GM20000 (cell line): ENCODE results near the gene GSG1L2.

Experiments
- DNase-seq: peaks from one replicate; pipeline ENCODE4 v3.0.0; 2012; ENCODE audit warnings: low spot score
- TF ChIP-seq, protein P1 (sequence below): IDR thresholded peaks from 2 replicates; pipeline ENCODE4 v1.5.1; 2012; ENCODE audit warnings: mild to moderate bottlenecking, control low read depth; ENCODE audit errors: extremely low read depth, missing control alignments

GSG1L2 gene

GRCh38 chr17:9855036-9855435 lies 33.2 kb upstream of the GSG1L2 start:
- TF ChIP-seq, protein P1, sequence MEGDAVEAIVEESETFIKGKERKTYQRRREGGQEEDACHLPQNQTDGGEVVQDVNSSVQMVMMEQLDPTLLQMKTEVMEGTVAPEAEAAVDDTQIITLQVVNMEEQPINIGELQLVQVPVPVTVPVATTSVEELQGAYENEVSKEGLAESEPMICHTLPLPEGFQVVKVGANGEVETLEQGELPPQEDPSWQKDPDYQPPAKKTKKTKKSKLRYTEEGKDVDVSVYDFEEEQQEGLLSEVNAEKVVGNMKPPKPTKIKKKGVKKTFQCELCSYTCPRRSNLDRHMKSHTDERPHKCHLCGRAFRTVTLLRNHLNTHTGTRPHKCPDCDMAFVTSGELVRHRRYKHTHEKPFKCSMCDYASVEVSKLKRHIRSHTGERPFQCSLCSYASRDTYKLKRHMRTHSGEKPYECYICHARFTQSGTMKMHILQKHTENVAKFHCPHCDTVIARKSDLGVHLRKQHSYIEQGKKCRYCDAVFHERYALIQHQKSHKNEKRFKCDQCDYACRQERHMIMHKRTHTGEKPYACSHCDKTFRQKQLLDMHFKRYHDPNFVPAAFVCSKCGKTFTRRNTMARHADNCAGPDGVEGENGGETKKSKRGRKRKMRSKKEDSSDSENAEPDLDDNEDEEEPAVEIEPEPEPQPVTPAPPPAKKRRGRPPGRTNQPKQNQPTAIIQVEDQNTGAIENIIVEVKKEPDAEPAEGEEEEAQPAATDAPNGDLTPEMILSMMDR = no peak

DNA sequence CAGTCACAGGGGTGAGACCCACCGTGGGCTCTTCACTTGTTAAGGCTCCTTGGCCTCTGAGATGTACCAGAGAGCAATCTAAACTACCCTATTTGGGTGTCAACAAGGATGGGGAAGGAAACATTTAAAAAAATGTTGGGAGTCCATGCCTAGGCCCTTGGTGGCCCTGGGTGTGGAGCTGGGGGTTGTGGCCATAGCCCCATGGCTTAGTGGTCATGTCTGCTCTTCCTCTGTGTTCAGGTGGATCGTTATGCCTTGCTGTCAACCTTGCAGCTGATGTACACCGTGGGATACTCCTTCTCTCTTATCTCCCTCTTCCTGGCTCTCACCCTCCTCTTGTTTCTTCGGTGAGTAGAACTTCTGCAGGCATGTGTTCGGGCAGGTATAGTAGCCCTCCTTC lies 32.4 kb upstream of the GSG1L2 start:
- no peak for DNase-seq

More at GRCh38 chr17:9855036-9855435, 33.2 kb upstream of the GSG1L2 start:
- DNase-seq = no peak

DNA sequence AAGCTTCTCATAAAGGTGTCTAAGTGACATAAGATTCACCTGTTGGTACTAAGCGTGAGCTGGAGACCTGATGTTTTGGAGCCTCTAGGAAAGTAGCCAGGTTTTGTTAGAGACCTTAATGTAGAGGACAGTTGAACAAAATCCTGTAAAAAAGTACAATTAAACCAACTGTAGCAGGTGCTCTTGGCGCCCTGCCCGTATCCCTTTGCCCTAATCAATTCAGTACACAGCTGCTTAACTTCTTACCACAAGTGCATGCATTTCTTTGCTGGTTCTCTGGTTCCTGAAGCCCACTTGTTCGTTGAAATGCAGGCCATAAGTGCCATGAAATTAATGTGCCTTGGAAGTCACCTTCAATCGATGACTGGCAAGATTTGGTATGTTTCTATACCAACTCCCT lies 28.3 kb upstream of the GSG1L2 start:
- no peak for DNase-seq
- TF ChIP-seq, protein P1 = no peak

More for the DNA sequence above, 32.4 kb upstream of the GSG1L2 start:
- TF ChIP-seq, protein P1 = no peak

GRCh38 chr17:9845306-9845705 lies 23.4 kb upstream of the GSG1L2 start:
- TF ChIP-seq, protein P1 = no peak
- no peak for DNase-seq

DNA sequence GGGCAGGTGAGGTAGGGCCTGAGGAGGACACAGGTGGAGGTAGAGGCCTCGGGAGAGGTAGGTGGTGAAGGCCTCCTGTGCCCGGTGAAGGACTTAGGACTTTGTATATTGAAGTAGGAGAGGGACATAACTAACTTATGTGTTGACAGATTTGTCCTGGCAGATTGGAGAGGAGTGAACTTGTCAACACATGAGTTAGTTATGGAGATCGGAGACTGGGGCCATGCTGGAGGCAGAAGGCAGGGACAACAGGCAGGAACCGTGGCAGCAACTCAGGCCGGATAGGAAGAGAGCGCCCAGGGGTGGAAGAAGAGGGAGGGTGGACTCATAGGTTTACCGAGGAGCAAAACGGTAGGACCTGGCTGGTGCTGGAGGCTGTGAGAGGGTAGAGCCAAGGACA lies 22.3 kb upstream of the GSG1L2 start:
- TF ChIP-seq, protein P1 = no peak
- DNase-seq = no peak

- DNase-seq = no peak
- TF ChIP-seq, protein P1 = no peak
These were observed 21.5 kb upstream of the GSG1L2 start for GRCh38 chr17:9843152-9844010.

- TF ChIP-seq, protein P1 = no peak
- no peak for DNase-seq
These were observed 20.3 kb upstream of the GSG1L2 start for GRCh38 chr17:9842057-9842758.
